Sigmoid colon (tissue), 4 donors: Measurements from ENCODE around the gene SOCS1.

Source experiments
- CTCF ChIP-seq, 4 experiments: fragments of 450-650 bp in 3 of 4; fragments of 200-600 bp in 1 of 4; IDR thresholded peaks; one replicate each; pipeline ENCODE4 v1.5.1; 2016 to 2019; ENCODE audit warnings: antibody characterized with exemption in 4 of 4, mild to moderate bottlenecking in 3 of 4, moderate library complexity in 2 of 4
- EP300 ChIP-seq, 4 donors: sonication (generic); formaldehyde crosslinking; IDR thresholded peaks; one replicate each; pipeline ENCODE4 v1.6.1; 2017; ENCODE audit warnings: antibody characterized with exemption in 4 of 4

DNA sequence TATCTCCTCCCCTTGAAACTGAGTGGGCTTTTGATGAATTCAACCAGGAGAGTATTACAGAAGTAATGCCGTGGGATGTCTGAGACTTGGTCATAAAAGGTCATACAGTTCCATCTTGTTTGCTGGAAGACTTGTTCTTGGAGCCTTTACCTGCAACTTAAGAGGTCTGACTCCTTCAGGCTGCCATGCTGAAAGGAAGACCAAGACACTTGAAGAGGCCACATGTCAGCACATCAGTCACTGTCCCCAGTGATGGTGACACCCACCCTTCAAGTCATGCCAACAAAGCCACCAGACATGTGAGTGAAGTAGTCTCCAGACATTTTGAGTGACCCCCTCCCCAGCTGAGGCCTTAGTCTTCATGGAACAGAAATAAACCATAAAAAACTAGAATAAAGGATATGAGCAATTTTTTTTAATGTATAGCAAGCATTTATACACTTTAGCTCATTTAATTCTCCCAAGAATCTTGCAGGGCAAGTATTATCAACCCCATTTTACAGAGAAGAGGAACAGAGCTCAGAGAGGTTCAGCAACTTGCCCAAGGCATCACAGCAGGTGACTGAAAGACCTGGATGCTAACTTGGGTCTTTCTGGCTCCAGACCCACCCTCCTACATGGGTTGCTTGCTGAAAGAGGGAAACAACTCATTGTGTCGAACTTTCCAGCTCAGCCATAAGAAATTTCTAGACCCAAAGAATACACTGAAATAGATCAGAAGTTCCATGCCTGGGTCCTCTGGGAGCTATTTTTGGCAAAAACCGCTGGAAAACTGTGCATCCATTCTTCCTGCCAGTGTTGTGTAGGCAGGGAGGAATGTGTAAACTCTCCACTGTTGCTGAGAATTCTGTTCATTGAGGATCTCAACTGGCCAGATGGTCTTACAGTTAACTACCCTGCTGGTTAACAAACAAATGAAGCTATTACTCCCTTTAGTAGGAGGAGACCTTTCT is 38.1 kb downstream of the SOCS1 start:
- TF ChIP-seq CTCF (IDR thresholded peaks at IDR 0.05): no peak
- TF ChIP-seq EP300 (IDR thresholded peaks at IDR 0.05): no peak
